Astrocyte (in vitro differentiated cells and primary cell): ENCODE results near the gene COPS7A. TPM values are rescaled to one million over a fixed set of nuclear protein-coding genes. Genes with fewer than 3 reads are reported as not detected.

Experiments
- DNase-seq: peaks from one replicate; pipeline ENCODE4 v3.0.0-alpha.2; 2010; ENCODE audit warnings: low read depth
- FAIRE-seq: peaks from 2 replicates; lab custom pipeline; 2011; peaks lifted over from hg19 to GRCh38; lab: Jason Lieb, UNC
- H2AFZ ChIP-seq: 2 replicates; pipeline ENCODE4 v1.6.0; 2012; ENCODE audit warnings: low read depth, low read length, inconsistent platforms
- H3K27ac ChIP-seq: 2 replicates; pipeline ENCODE4 v1.5.1; 2011; ENCODE audit warnings: low read depth, low read length, inconsistent platforms
- H3K27me3 ChIP-seq: 2 replicates; pipeline ENCODE4 v1.6.0; 2011; ENCODE audit warnings: low read length, inconsistent platforms; ENCODE audit not compliant: insufficient read depth
- H3K36me3 ChIP-seq: 2 replicates; pipeline ENCODE4 v1.5.1; 2011; ENCODE audit warnings: low read length, inconsistent platforms; ENCODE audit not compliant: insufficient read depth
- H3K4me1 ChIP-seq: 2 replicates; pipeline ENCODE4 v1.5.1; 2011; ENCODE audit warnings: low read length, inconsistent platforms; ENCODE audit not compliant: insufficient read depth
- H3K4me2 ChIP-seq: 2 replicates; pipeline ENCODE4 v1.6.0; 2012; ENCODE audit warnings: low read length, inconsistent platforms
- H3K4me3 ChIP-seq: 2 replicates; pipeline ENCODE4 v1.5.1; 2011; ENCODE audit warnings: low read depth, mild to moderate bottlenecking, low read length, inconsistent platforms; ENCODE audit not compliant: insufficient read depth
- H3K79me2 ChIP-seq: 2 replicates; pipeline ENCODE4 v1.6.0; 2012; ENCODE audit warnings: mild to moderate bottlenecking, low read length, inconsistent platforms; ENCODE audit not compliant: insufficient read depth
- H3K9ac ChIP-seq: 2 replicates; pipeline ENCODE4 v1.6.0; 2012; ENCODE audit warnings: mild to moderate bottlenecking, low read length, inconsistent platforms
- H3K9me3 ChIP-seq: 2 replicates; pipeline ENCODE4 v1.5.1; 2012; ENCODE audit warnings: low read depth, mild to moderate bottlenecking, low read length, inconsistent platforms; ENCODE audit not compliant: insufficient read depth
- H4K20me1 ChIP-seq: 2 replicates; pipeline ENCODE4 v1.6.0; 2012; ENCODE audit warnings: low read length, inconsistent platforms; ENCODE audit not compliant: insufficient read depth
- H3K27ac Mint-ChIP-seq: one replicate; pipeline ENCODE4 v1.8.0; 2021; ENCODE audit warnings: mild to moderate bottlenecking, mixed read lengths; ENCODE audit not compliant: unreplicated experiment
- H3K27me3 Mint-ChIP-seq: one replicate; pipeline ENCODE4 v1.8.0; 2021; ENCODE audit warnings: low read depth, mixed read lengths; ENCODE audit not compliant: unreplicated experiment
- H3K36me3 Mint-ChIP-seq: one replicate; pipeline ENCODE4 v1.8.0; 2021; ENCODE audit warnings: low read depth, mixed read lengths; ENCODE audit not compliant: unreplicated experiment
- H3K4me1 Mint-ChIP-seq: one replicate; pipeline ENCODE4 v1.8.0; 2021; ENCODE audit warnings: low read depth, mixed read lengths; ENCODE audit not compliant: unreplicated experiment
- H3K4me3 Mint-ChIP-seq: one replicate; pipeline ENCODE4 v1.8.0; 2021; ENCODE audit warnings: mild to moderate bottlenecking, moderate library complexity, mixed read lengths; ENCODE audit not compliant: unreplicated experiment
- H3K9me3 Mint-ChIP-seq: one replicate; pipeline ENCODE4 v1.8.0; 2021; ENCODE audit warnings: mild to moderate bottlenecking, mixed read lengths; ENCODE audit not compliant: unreplicated experiment
- CTCF ChIP-seq: IDR thresholded peaks from 2 replicates; pipeline ENCODE4 v1.5.1; 2011; ENCODE audit warnings: low read depth, mild to moderate bottlenecking, inconsistent platforms, low read length, moderate library complexity; ENCODE audit not compliant: insufficient read depth
- EZH2 ChIP-seq: IDR thresholded peaks from 2 replicates; pipeline ENCODE4 v1.6.1; 2012; ENCODE audit warnings: mild to moderate bottlenecking, low read length, inconsistent platforms; ENCODE audit not compliant: insufficient read depth
- total RNA-seq: library from RNA; stranded (reverse); gene quantifications from 2 replicates; pipeline ENCODE4 v1.2.1, GENCODE V29; 2021

COPS7A gene
- total RNA-seq, 1 donor from 2014 or later, result 47.3 TPM

- no peak overlapping the region for H3K27ac Mint-ChIP-seq
- TF ChIP-seq EZH2 (no peak), CTCF (peak; percentile 43)
- H3K36me3 ChIP-seq, result peaks cover 7% of the 10 kb centered on the region
Observed at GRCh38 chr12:6684609-6685008, 39.2 kb upstream of the COPS7A start.

DNA sequence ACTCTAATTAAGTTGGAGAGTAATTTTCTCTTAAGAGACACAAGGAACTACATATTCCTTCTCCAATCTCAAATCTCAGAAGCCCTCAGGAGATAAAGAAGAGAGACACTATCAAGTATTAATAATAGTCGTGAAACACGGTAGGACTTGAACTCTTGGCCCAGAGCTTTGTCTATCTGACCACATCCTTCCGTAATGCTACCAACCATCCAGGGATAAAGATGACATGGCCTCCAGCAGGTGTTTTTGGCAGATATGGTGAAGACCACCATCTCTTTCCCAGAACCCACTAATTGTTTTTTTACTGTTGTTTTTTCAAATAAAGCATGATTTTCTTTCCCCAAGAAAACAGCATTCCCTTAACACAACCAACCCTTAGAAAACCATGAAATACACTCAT, 38.0 kb upstream of the COPS7A start:
- peaks cover 5% of the 10 kb centered on the region for H3K36me3 ChIP-seq
- no peak overlapping the region for H2AFZ ChIP-seq
- no peak overlapping the region for H3K27ac ChIP-seq
- FAIRE-seq (no peak), DNase-seq (no peak)
- peak overlapping the region; percentile 94 for H3K4me2 ChIP-seq
- peaks cover 25% of the 10 kb centered on the region for H3K4me1 ChIP-seq
- no peak overlapping the region for H3K4me3 Mint-ChIP-seq
- no peak overlapping the region for H3K9ac ChIP-seq
- no peaks in the 10 kb centered on the region for H3K27me3 ChIP-seq
- H3K27ac Mint-ChIP-seq, result no peak overlapping the region
- H3K27me3 Mint-ChIP-seq, result no peaks in the 10 kb centered on the region
- H3K36me3 Mint-ChIP-seq, result peaks cover 4% of the 10 kb centered on the region
- no peak overlapping the region for H3K4me3 ChIP-seq
- TF ChIP-seq EZH2 (no peak), CTCF (no peak)
- peaks cover 29% of the 10 kb centered on the region for H3K4me1 Mint-ChIP-seq
- H3K9me3 Mint-ChIP-seq, result no peaks in the 10 kb centered on the region
- H3K9me3 ChIP-seq, result no peaks in the 10 kb centered on the region
- peaks cover 93% of the 10 kb centered on the region for H3K79me2 ChIP-seq
- H4K20me1 ChIP-seq, result peaks cover 68% of the 10 kb centered on the region

More at GRCh38 chr12:6684609-6685008, 39.2 kb upstream of the COPS7A start:
- H2AFZ ChIP-seq, result no peak overlapping the region
- peaks cover 96% of the 10 kb centered on the region for H3K79me2 ChIP-seq
- no peak overlapping the region for H3K4me3 Mint-ChIP-seq
- H3K9ac ChIP-seq, result no peak overlapping the region
- H3K9me3 Mint-ChIP-seq, result no peaks in the 10 kb centered on the region
- no peak overlapping the region for H3K4me3 ChIP-seq
- no peak overlapping the region for H3K27ac ChIP-seq
- no peaks in the 10 kb centered on the region for H3K27me3 Mint-ChIP-seq
- peaks cover 80% of the 10 kb centered on the region for H4K20me1 ChIP-seq
- peaks cover 20% of the 10 kb centered on the region for H3K4me1 ChIP-seq
- no peaks in the 10 kb centered on the region for H3K27me3 ChIP-seq
- FAIRE-seq, result no peak
- H3K4me1 Mint-ChIP-seq, result peaks cover 25% of the 10 kb centered on the region
- no peak for DNase-seq
- no peak overlapping the region for H3K4me2 ChIP-seq
- H3K9me3 ChIP-seq, result no peaks in the 10 kb centered on the region
- peaks cover 4% of the 10 kb centered on the region for H3K36me3 Mint-ChIP-seq

DNA sequence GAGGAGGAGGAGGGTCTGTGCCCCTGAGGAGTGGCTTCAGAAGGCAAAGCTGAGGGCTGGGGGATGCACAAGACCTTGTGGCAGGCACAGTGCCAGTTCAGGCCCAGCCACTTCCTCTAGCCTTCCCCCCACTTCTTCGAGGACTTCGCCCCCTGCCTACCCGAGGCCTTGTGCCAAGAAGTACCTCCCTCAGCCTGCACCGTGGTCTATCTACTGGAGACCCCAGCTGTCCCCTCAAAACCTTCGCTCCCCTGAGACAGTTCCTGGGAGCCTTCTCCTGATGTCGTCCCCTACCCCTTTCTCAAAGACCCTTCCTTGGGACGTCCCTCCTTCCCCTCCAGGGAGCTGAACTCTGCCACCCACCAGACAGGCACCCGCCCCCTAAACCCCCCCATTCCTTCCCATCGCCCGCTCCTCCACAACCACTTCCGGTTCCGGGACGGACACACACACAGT, 35.3 kb upstream of the COPS7A start:
- Mint-ChIP-seq H3K4me3 (peak overlapping the region; percentile 89), H3K27me3 (no peaks in the 10 kb centered on the region), H3K4me1 (peaks cover 41% of the 10 kb centered on the region), H3K9me3 (no peaks in the 10 kb centered on the region), H3K36me3 (peaks cover 6% of the 10 kb centered on the region), H3K27ac (peak overlapping the region; percentile 83)
- H4K20me1 ChIP-seq, result peaks cover 45% of the 10 kb centered on the region
- no peaks in the 10 kb centered on the region for H3K27me3 ChIP-seq
- FAIRE-seq, result no peak
- H3K4me1 ChIP-seq, result peaks cover 25% of the 10 kb centered on the region
- H3K36me3 ChIP-seq, result peaks cover 5% of the 10 kb centered on the region
- H3K79me2 ChIP-seq, result peaks cover 67% of the 10 kb centered on the region
- DNase-seq, result peak; percentile 9
- TF ChIP-seq CTCF (no peak), EZH2 (no peak)
- peak overlapping the region; percentile 82 for H3K4me3 ChIP-seq
- H3K4me2 ChIP-seq, result peak overlapping the region; percentile 94
- peak overlapping the region; percentile 90 for H3K9ac ChIP-seq
- H2AFZ ChIP-seq, result peak overlapping the region; percentile 78
- H3K9me3 ChIP-seq, result no peaks in the 10 kb centered on the region
- H3K27ac ChIP-seq, result peak overlapping the region; percentile 95
